Astrocyte (in vitro differentiated cells and primary cell): Measurements from ENCODE around the gene NCMAP.
A peak's percentile ranks its signal among the peaks of the same experiment; 100 is the strongest.

Experiments used
- CTCF ChIP-seq: IDR thresholded peaks from 2 replicates; pipeline ENCODE4 v1.5.1; 2011; ENCODE audit warnings: low read depth, mild to moderate bottlenecking, inconsistent platforms, low read length, moderate library complexity; ENCODE audit not compliant: insufficient read depth
- EZH2 ChIP-seq: IDR thresholded peaks from 2 replicates; pipeline ENCODE4 v1.6.1; 2012; ENCODE audit warnings: mild to moderate bottlenecking, low read length, inconsistent platforms; ENCODE audit not compliant: insufficient read depth

GRCh38 chr1:24555591-24556413 is at the start of gene NCMAP:
- TF ChIP-seq CTCF = no peak
- peak; percentile 88 for TF ChIP-seq EZH2
